HepG2 (cell line): ENCODE measurements around the gene MFAP1. TPM values are rescaled to one million over a fixed set of nuclear protein-coding genes. Genes with fewer than 3 reads are reported as not detected.
A peak's percentile ranks its signal among the peaks of the same experiment; 100 is the strongest.

Source experiments
- CC2D1A ChIP-seq: sonication (generic); formaldehyde crosslinking; IDR thresholded peaks from 2 replicates; pipeline ENCODE4 v1.8.1; 2023; ENCODE audit warnings: mild to moderate bottlenecking, missing genetic modification reagents
- ERF ChIP-seq: IDR thresholded peaks from 2 replicates; pipeline ENCODE4 v1.6.1; 2018; ENCODE audit warnings: missing biosample characterization, missing genetic modification reagents
- FOXA3 ChIP-seq: IDR thresholded peaks from 2 replicates; pipeline ENCODE4 v1.6.1; 2016; ENCODE audit warnings: missing genetic modification reagents, missing compliant biosample characterization
- HOXD1 ChIP-seq: sonication (generic); formaldehyde crosslinking; IDR thresholded peaks from 2 replicates; pipeline ENCODE4 v1.5.0; 2020; ENCODE audit warnings: missing genetic modification reagents
- JUND ChIP-seq: sonication (generic); formaldehyde crosslinking; IDR thresholded peaks from 2 replicates; pipeline ENCODE4 v1.8.0; 2022; ENCODE audit warnings: mild to moderate bottlenecking, missing genetic modification reagents
- KDM5B ChIP-seq: sonication (generic); formaldehyde crosslinking; IDR thresholded peaks from 2 replicates; pipeline ENCODE4 v1.4.0; 2020; ENCODE audit warnings: missing genetic modification reagents, mild to moderate bottlenecking, borderline replicate concordance
- SALL2 ChIP-seq: sonication (generic); formaldehyde crosslinking; IDR thresholded peaks from 2 replicates; pipeline ENCODE4 v1.8.1; 2023; ENCODE audit warnings: mild to moderate bottlenecking, missing genetic modification reagents, inconsistent platforms
- SNRNP70 ChIP-seq: fragments of 200-400 bp; formaldehyde crosslinking; IDR thresholded peaks from 2 replicates; pipeline ENCODE4 v1.6.1; 2017; ENCODE audit warnings: mild to moderate bottlenecking, low read depth, low read length, moderate library complexity
- ZBTB7A ChIP-seq: sonication (generic); formaldehyde crosslinking; IDR thresholded peaks from 2 replicates; pipeline ENCODE4 v1.8.0; 2022; ENCODE audit warnings: mild to moderate bottlenecking, missing genetic modification reagents
- ZNF12 ChIP-seq: sonication (generic); formaldehyde crosslinking; IDR thresholded peaks from 2 replicates; pipeline ENCODE4 v1.5.0; 2020; ENCODE audit warnings: missing genetic modification reagents
- ZNF33B ChIP-seq: sonication (generic); formaldehyde crosslinking; IDR thresholded peaks from 2 replicates; pipeline ENCODE4 v1.5.1; 2020; ENCODE audit warnings: mild to moderate bottlenecking, missing genetic modification reagents
- ZNF430 ChIP-seq: sonication (generic); formaldehyde crosslinking; IDR thresholded peaks from 2 replicates; pipeline ENCODE4 v1.9.0; 2021; ENCODE audit warnings: mild to moderate bottlenecking, missing genetic modification reagents
- ZNF550 ChIP-seq: sonication (generic); formaldehyde crosslinking; IDR thresholded peaks from 2 replicates; pipeline ENCODE4 v1.4.0; 2020; ENCODE audit warnings: mild to moderate bottlenecking, missing genetic modification reagents, borderline replicate concordance
- ZSCAN22 ChIP-seq: sonication (generic); formaldehyde crosslinking; IDR thresholded peaks from 2 replicates; pipeline ENCODE4 v1.4.0; 2020; ENCODE audit warnings: mild to moderate bottlenecking, missing genetic modification reagents
- polyA plus RNA-seq, 8 experiments: library from polyadenylated mRNA; depleted of rRNA in 3 of 8; stranded (reverse) in 7 of 8; unstranded in 1 of 8; fragments of >200 nt; fragmentation: Illumina TruSeq in 4 of 8; extraction: Trizol in 4 of 8; gene quantifications; 2 replicates each; pipeline versions ENCODE4 v1.2.1 to v1.2.3, GENCODE V29; 2011 to 2016; ENCODE audit warnings: low read depth in 4 of 8, missing spikeins in 1 of 8, mixed read lengths in 1 of 8; ENCODE audit not compliant: insufficient read depth in 1 of 8
- total RNA-seq, 5 experiments: library from RNA; depleted of rRNA; stranded (reverse); fragments of >200 nt; fragmentation: Illumina TruSeq; extraction: Trizol; gene quantifications; 2 replicates each; pipeline ENCODE4 v1.2.3, GENCODE V29; 2016; ENCODE audit warnings: low read depth in 1 of 5
- TF ChIP-seq, protein P1 (sequence below): fragments of 450-650 bp; IDR thresholded peaks from 2 replicates; pipeline ENCODE4 v1.6.1; 2016
- TF ChIP-seq, protein P2 (sequence below): sonication (generic); formaldehyde crosslinking; IDR thresholded peaks from 2 replicates; pipeline ENCODE4 v1.5.0; 2020; ENCODE audit warnings: mild to moderate bottlenecking, missing genetic modification reagents, borderline replicate concordance
- TF ChIP-seq, protein P3 (sequence below): sonication (generic); formaldehyde crosslinking; IDR thresholded peaks from 2 replicates; pipeline ENCODE4 v1.4.0; 2020; ENCODE audit warnings: mild to moderate bottlenecking, missing genetic modification reagents
- TF ChIP-seq, protein P4 (sequence below): sonication (generic); formaldehyde crosslinking; IDR thresholded peaks from 2 replicates; pipeline ENCODE4 v1.5.1; 2020; ENCODE audit warnings: mild to moderate bottlenecking, missing genetic modification reagents, moderate library complexity

Gene MFAP1
- total and polyA plus RNA-seq, 2 of the 13 experiments (the other 11 are each of a cell fraction or from before 2014, with no cell fraction given): 11.8 to 39.5 TPM

DNA sequence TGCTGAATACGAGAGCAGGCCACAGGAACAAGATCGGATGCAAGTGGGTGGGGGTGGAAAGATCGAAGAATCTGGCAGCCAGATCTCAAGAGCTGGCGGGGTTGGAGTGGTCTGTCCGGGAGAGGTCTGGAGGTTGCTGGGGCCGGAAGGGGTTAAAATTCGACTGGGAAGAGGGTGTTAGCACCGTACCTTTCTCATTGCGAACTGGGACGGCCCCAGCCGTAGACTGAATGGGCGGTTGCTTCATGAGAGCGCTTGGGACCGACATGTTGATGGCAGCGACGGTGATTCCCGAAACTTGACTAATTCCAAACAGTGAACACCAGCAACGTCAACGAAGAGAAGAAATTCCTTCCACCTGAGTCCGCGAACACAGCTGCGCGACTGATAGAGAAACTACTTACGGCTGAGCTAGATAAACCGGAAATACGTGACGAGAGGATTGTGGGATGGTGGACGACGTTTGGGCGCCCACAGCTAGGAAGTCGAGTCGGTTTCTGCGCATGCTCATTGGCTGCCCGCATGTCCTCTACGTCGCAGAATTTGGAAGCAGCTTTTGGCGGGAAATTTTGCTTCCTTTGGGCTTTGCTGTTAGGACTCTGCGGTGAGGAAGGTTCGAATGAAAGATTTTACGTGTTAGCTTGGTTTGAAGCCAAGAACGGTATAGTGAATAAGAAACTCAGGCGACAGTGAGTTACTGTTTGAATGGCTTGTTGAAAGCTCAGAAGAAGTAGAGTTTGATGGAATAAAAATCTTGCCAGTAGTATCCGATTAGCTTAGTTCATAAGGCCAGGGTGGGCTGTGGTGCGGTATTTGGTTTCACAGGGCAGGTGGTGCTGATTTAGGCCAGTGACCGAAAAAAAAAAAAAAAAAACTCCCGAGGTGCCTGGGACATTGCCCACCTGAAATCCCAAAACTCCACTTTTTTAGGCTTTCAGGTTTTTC lies at the start of gene MFAP1 (continued):
- TF ChIP-seq, protein P1, sequence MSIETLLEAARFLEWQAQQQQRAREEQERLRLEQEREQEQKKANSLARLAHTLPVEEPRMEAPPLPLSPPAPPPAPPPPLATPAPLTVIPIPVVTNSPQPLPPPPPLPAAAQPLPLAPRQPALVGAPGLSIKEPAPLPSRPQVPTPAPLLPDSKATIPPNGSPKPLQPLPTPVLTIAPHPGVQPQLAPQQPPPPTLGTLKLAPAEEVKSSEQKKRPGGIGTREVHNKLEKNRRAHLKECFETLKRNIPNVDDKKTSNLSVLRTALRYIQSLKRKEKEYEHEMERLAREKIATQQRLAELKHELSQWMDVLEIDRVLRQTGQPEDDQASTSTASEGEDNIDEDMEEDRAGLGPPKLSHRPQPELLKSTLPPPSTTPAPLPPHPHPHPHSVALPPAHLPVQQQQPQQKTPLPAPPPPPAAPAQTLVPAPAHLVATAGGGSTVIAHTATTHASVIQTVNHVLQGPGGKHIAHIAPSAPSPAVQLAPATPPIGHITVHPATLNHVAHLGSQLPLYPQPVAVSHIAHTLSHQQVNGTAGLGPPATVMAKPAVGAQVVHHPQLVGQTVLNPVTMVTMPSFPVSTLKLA: no peak
- TF ChIP-seq ZNF12 (CRISPR knock-in tag): no peak; the same call in 1 of the 2 replicates
- 0 out of 2 replicates have a peak, but pooled peaks have one; percentile 44 for TF ChIP-seq HOXD1 (CRISPR knock-in tag)
- TF ChIP-seq, protein P2, sequence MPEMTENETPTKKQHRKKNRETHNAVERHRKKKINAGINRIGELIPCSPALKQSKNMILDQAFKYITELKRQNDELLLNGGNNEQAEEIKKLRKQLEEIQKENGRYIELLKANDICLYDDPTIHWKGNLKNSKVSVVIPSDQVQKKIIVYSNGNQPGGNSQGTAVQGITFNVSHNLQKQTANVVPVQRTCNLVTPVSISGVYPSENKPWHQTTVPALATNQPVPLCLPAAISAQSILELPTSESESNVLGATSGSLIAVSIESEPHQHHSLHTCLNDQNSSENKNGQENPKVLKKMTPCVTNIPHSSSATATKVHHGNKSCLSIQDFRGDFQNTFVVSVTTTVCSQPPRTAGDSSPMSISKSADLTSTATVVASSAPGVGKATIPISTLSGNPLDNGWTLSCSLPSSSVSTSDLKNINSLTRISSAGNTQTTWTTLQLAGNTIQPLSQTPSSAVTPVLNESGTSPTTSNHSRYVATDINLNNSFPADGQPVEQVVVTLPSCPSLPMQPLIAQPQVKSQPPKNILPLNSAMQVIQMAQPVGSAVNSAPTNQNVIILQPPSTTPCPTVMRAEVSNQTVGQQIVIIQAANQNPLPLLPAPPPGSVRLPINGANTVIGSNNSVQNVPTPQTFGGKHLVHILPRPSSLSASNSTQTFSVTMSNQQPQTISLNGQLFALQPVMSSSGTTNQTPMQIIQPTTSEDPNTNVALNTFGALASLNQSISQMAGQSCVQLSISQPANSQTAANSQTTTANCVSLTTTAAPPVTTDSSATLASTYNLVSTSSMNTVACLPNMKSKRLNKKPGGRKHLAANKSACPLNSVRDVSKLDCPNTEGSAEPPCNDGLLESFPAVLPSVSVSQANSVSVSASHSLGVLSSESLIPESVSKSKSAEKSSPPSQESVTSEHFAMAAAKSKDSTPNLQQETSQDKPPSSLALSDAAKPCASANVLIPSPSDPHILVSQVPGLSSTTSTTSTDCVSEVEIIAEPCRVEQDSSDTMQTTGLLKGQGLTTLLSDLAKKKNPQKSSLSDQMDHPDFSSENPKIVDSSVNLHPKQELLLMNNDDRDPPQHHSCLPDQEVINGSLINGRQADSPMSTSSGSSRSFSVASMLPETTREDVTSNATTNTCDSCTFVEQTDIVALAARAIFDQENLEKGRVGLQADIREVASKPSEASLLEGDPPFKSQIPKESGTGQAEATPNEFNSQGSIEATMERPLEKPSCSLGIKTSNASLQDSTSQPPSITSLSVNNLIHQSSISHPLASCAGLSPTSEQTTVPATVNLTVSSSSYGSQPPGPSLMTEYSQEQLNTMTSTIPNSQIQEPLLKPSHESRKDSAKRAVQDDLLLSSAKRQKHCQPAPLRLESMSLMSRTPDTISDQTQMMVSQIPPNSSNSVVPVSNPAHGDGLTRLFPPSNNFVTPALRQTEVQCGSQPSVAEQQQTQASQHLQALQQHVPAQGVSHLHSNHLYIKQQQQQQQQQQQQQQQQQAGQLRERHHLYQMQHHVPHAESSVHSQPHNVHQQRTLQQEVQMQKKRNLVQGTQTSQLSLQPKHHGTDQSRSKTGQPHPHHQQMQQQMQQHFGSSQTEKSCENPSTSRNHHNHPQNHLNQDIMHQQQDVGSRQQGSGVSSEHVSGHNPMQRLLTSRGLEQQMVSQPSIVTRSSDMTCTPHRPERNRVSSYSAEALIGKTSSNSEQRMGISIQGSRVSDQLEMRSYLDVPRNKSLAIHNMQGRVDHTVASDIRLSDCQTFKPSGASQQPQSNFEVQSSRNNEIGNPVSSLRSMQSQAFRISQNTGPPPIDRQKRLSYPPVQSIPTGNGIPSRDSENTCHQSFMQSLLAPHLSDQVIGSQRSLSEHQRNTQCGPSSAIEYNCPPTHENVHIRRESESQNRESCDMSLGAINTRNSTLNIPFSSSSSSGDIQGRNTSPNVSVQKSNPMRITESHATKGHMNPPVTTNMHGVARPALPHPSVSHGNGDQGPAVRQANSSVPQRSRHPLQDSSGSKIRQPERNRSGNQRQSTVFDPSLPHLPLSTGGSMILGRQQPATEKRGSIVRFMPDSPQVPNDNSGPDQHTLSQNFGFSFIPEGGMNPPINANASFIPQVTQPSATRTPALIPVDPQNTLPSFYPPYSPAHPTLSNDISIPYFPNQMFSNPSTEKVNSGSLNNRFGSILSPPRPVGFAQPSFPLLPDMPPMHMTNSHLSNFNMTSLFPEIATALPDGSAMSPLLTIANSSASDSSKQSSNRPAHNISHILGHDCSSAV (CRISPR knock-in tag): no peak
- TF ChIP-seq ZNF430 (CRISPR knock-in tag): peak; percentile 77; the same call in 1 of the 2 replicates
- TF ChIP-seq, protein P3, sequence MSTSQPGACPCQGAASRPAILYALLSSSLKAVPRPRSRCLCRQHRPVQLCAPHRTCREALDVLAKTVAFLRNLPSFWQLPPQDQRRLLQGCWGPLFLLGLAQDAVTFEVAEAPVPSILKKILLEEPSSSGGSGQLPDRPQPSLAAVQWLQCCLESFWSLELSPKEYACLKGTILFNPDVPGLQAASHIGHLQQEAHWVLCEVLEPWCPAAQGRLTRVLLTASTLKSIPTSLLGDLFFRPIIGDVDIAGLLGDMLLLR (CRISPR knock-in tag): no peak
- peak; percentile 74; the same call in 1 of the 2 replicates for TF ChIP-seq SALL2 (CRISPR knock-in tag)
- TF ChIP-seq, protein P4, sequence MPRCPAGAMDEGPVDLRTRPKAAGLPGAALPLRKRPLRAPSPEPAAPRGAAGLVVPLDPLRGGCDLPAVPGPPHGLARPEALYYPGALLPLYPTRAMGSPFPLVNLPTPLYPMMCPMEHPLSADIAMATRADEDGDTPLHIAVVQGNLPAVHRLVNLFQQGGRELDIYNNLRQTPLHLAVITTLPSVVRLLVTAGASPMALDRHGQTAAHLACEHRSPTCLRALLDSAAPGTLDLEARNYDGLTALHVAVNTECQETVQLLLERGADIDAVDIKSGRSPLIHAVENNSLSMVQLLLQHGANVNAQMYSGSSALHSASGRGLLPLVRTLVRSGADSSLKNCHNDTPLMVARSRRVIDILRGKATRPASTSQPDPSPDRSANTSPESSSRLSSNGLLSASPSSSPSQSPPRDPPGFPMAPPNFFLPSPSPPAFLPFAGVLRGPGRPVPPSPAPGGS (CRISPR knock-in tag): no peak
- no peak for TF ChIP-seq ZBTB7A (CRISPR knock-in tag)
- no peak for TF ChIP-seq ZNF550 (CRISPR knock-in tag)
- peak; percentile 73 for TF ChIP-seq KDM5B (CRISPR knock-in tag)
- TF ChIP-seq SNRNP70: no peak
- TF ChIP-seq JUND (CRISPR knock-in tag): no peak
- TF ChIP-seq CC2D1A (CRISPR knock-in tag): no peak
- no peak for TF ChIP-seq ZSCAN22 (CRISPR knock-in tag)
- peak; percentile 56 for TF ChIP-seq FOXA3 (CRISPR knock-in tag)
- 0 out of 2 replicates have a peak, but pooled peaks have one; percentile 58 for TF ChIP-seq ZNF33B (CRISPR knock-in tag)
- TF ChIP-seq ERF (CRISPR knock-in tag): peak; percentile 83
